SU-DHL-6 (cell line): Measurements from ENCODE around the gene SLC40A1.

ENCODE experiments used
- H2AFZ ChIP-seq: fragments of 200-600 bp; sonication (generic); 2 replicates; pipeline ENCODE4 v1.6.1; 2014; ENCODE audit warnings: low read depth, mild to moderate bottlenecking, moderate library complexity, mixed read lengths, antibody characterized with exemption, low read length; ENCODE audit not compliant: severe bottlenecking
- H3F3A ChIP-seq: fragments of 200-600 bp; shearing (Covaris generic); 2 replicates; pipeline ENCODE4 v1.6.0; 2016; ENCODE audit warnings: antibody characterized with exemption, mild to moderate bottlenecking; ENCODE audit not compliant: insufficient read depth
- H3K27ac ChIP-seq: fragments of 200-600 bp; sonication (generic); 2 replicates; pipeline ENCODE4 v1.5.1; 2016; ENCODE audit warnings: low read depth, mild to moderate bottlenecking, low read length, moderate library complexity, mixed read lengths
- H3K27me3 ChIP-seq: fragments of 200-600 bp; sonication (generic), shearing (Covaris generic); 2 replicates; pipeline ENCODE4 v1.6.0; 2014; ENCODE audit warnings: mild to moderate bottlenecking, low read length
- H3K36me3 ChIP-seq: fragments of 200-600 bp; sonication (generic); 2 replicates; pipeline ENCODE4 v1.6.1; 2014; ENCODE audit warnings: mild to moderate bottlenecking, low read length, mixed read lengths
- H3K4me2 ChIP-seq: fragments of 300-600, 200-600 bp; shearing (Covaris generic), sonication (generic); 2 replicates; pipeline ENCODE4 v1.6.0; 2014; ENCODE audit warnings: low read length, low read depth, mild to moderate bottlenecking; ENCODE audit not compliant: poor library complexity, severe bottlenecking
- H3K4me3 ChIP-seq: fragments of 200-600 bp; sonication (generic); 2 replicates; pipeline ENCODE4 v1.5.1; 2014; ENCODE audit warnings: antibody characterized with exemption, low read length, mild to moderate bottlenecking, mixed read lengths; ENCODE audit not compliant: insufficient read depth, poor library complexity, severe bottlenecking
- H3K79me2 ChIP-seq: fragments of 200-600 bp; sonication (generic); 2 replicates; pipeline ENCODE4 v1.6.1; 2014; ENCODE audit warnings: mild to moderate bottlenecking, low read length, moderate library complexity; ENCODE audit not compliant: insufficient read depth
- H3K9ac ChIP-seq: fragments of 200-600 bp; sonication (generic); 2 replicates; pipeline ENCODE4 v1.7.0; 2014; ENCODE audit warnings: mild to moderate bottlenecking, low read length
- H3K9me2 ChIP-seq: fragments of 200-600 bp; sonication (generic); replicated peaks from 2 replicates; pipeline ENCODE4 v1.6.1; 2014; ENCODE audit warnings: low read length; ENCODE audit not compliant: insufficient read depth
- H3K9me3 ChIP-seq: fragments of 200-600 bp; sonication (generic); 2 replicates; pipeline ENCODE4 v1.6.1; 2014; ENCODE audit warnings: low read length, mixed read lengths; ENCODE audit not compliant: insufficient read depth
- H4K20me1 ChIP-seq: fragments of 200-600 bp; sonication (generic); 2 replicates; pipeline ENCODE4 v1.6.1; 2014; ENCODE audit warnings: low read depth, mild to moderate bottlenecking, antibody characterized with exemption, low read length, moderate library complexity, mixed read lengths
- EZH2phosphoT487 ChIP-seq: fragments of 200-600 bp; sonication (generic), shearing (Covaris generic); conservative IDR thresholded peaks from 2 replicates; pipeline ENCODE4 v1.6.1; 2018; ENCODE audit warnings: mild to moderate bottlenecking, antibody characterized with exemption, low read length, moderate library complexity, mixed read lengths
- TF ChIP-seq, protein P1 (sequence below): fragments of 200-600 bp; sonication (generic); IDR thresholded peaks from one replicate; pipeline ENCODE4 v1.5.1; 2017; ENCODE audit warnings: antibody characterized with exemption, mild to moderate bottlenecking, low read length, moderate library complexity; ENCODE audit not compliant: insufficient read depth, poor library complexity, severe bottlenecking

Gene SLC40A1

DNA sequence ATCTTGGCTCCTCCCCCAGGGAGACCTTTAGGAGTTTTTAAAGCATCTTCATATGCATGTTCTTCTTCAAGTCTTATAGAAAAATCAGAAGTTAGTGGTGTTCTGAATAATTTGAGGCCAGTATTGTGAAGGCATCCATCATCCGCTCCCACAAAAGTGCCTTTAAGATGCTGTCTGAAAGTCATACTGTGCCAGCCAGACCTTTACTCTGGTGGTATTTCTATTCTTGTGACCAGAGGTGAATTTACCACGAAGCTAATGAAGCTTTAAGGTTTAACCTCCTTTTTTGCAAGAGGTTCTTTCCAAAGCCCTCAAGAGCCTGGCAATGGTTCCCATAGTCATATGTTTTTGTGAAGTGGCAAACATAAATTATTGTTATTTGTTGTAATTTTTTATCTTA is 54.3 kb downstream of the SLC40A1 start:
- Histone ChIP-seq H2AFZ (no peak overlapping the region), H3K4me3 (no peak overlapping the region), H3K27ac (no peak overlapping the region), H3K9ac (no peak overlapping the region), H3F3A (no peaks in the 10 kb centered on the region), H3K4me2 (no peak overlapping the region), H3K9me2 (no peaks in the 10 kb centered on the region), H3K9me3 (no peaks in the 10 kb centered on the region), H3K27me3 (no peaks in the 10 kb centered on the region), H3K36me3 (no peaks in the 10 kb centered on the region), H4K20me1 (no peaks in the 10 kb centered on the region), H3K79me2 (no peaks in the 10 kb centered on the region)
- TF ChIP-seq EZH2phosphoT487 = no peak
- TF ChIP-seq, protein P1, sequence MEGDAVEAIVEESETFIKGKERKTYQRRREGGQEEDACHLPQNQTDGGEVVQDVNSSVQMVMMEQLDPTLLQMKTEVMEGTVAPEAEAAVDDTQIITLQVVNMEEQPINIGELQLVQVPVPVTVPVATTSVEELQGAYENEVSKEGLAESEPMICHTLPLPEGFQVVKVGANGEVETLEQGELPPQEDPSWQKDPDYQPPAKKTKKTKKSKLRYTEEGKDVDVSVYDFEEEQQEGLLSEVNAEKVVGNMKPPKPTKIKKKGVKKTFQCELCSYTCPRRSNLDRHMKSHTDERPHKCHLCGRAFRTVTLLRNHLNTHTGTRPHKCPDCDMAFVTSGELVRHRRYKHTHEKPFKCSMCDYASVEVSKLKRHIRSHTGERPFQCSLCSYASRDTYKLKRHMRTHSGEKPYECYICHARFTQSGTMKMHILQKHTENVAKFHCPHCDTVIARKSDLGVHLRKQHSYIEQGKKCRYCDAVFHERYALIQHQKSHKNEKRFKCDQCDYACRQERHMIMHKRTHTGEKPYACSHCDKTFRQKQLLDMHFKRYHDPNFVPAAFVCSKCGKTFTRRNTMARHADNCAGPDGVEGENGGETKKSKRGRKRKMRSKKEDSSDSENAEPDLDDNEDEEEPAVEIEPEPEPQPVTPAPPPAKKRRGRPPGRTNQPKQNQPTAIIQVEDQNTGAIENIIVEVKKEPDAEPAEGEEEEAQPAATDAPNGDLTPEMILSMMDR = no peak

DNA sequence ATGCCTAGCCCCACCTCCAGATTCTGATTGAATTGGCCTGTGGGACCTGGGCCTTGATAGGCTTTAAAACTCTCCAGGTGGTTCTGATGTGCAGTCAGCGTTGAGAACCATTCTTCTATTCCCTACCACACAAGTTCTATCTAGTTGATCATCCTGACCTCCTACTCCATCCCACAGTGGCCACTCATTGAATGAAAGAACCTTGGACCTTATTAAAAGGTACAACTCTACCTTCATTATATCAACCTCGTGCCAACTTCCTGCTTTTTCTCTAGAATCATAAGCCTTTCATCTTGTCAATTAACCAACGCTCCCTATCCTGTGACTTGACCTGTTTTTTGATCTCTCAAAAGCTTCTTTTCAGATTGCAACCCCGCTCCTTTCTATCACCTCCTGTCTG is 55.8 kb downstream of the SLC40A1 start:
- no peak overlapping the region for H2AFZ ChIP-seq
- H3K79me2 ChIP-seq = no peaks in the 10 kb centered on the region

DNA sequence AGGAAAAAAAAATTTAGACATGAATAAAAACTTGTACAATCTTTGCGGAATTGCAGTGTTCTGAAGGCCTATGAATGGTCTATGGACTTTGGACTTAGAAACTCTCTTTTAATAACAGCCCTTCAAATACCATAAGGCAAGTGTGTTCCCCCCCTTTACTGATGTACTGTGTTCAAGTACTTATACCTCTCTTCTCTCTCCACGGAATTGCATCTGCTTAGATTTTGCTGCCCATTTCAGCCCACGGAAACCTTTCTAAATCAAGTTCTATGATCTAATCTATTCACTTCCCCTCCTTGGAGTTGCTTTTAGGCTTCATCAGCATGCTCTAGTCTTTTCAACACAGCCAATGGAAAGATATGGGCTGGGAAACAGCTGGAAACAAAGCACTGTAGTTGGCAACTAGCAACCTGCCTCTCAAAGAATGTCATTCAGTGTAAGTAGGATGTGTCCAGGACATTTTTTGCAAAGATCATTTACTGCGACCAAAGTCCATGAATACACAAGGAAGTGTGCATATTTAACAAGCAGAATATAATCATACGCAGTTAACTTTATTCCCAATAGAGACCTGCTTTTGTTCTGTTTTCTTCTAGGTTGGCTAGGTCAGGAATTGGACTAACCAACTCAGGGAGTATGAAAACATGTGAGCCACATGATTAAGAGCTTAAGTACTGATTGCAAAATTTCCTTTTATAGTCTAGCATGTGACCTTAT is 58.0 kb downstream of the SLC40A1 start:
- Histone ChIP-seq H3K9ac (no peak overlapping the region), H3K4me3 (no peak overlapping the region), H3K79me2 (no peaks in the 10 kb centered on the region), H3K27me3 (no peaks in the 10 kb centered on the region), H3K9me3 (no peaks in the 10 kb centered on the region), H3F3A (no peaks in the 10 kb centered on the region), H3K9me2 (no peaks in the 10 kb centered on the region), H4K20me1 (no peaks in the 10 kb centered on the region), H3K4me2 (no peak overlapping the region), H3K27ac (no peak overlapping the region), H2AFZ (no peak overlapping the region), H3K36me3 (no peaks in the 10 kb centered on the region)
- no peak for TF ChIP-seq EZH2phosphoT487
- TF ChIP-seq, protein P1 = no peak

More for the DNA sequence above, 55.8 kb downstream of the SLC40A1 start:
- no peaks in the 10 kb centered on the region for H3K9me2 ChIP-seq
- H4K20me1 ChIP-seq = no peaks in the 10 kb centered on the region
- H3K27ac ChIP-seq = no peak overlapping the region
- H3K27me3 ChIP-seq = no peaks in the 10 kb centered on the region
- TF ChIP-seq, protein P1 = no peak
- no peak for TF ChIP-seq EZH2phosphoT487
- no peaks in the 10 kb centered on the region for H3F3A ChIP-seq
- H3K4me2 ChIP-seq = no peak overlapping the region
- H3K9me3 ChIP-seq = no peaks in the 10 kb centered on the region
- H3K9ac ChIP-seq = no peak overlapping the region
- no peak overlapping the region for H3K4me3 ChIP-seq
- H3K36me3 ChIP-seq = no peaks in the 10 kb centered on the region
